Left lobe of liver (tissue), 2 donors: ENCODE data around the gene SRRM5. TPM values are rescaled to one million over a fixed set of nuclear protein-coding genes. Genes with fewer than 3 reads are reported as not detected.
A peak's percentile ranks its signal among the peaks of the same experiment; 100 is the strongest.
"Not testable (repeated sequence)": the region's sequence is repeated elsewhere in the genome, so short reads cannot be mapped to it uniquely, and the experiment has no call there.

Source experiments
- ATAC-seq: fragments of 200-7000 bp; cut with Tn5 transposase; one replicate; pipeline ENCODE4 v1.9.1; 2020; ENCODE audit warnings: mild to moderate bottlenecking, moderate library complexity
- DNase-seq: peaks from one replicate; pipeline ENCODE4 v3.0.0-alpha.2; 2020; ENCODE audit warnings: low spot score
- total RNA-seq: library from RNA; stranded (reverse); gene quantifications from one replicate; pipeline ENCODE4 v1.2.1, GENCODE V29; 2021
- donor health status: DM: no; HTN: no; CAD: no; lungs with moderate emphysema.
- donor health status: DM: no; HTN: yes; CAD: no.

The SRRM5 gene
- total RNA-seq, 1 donor from 2014 or later = 0.35 TPM

- DNase-seq (no peak), ATAC-seq (no peak)
These were observed 19.8 kb upstream of the SRRM5 start for GRCh38 chr19:43591904-43592772.

DNA sequence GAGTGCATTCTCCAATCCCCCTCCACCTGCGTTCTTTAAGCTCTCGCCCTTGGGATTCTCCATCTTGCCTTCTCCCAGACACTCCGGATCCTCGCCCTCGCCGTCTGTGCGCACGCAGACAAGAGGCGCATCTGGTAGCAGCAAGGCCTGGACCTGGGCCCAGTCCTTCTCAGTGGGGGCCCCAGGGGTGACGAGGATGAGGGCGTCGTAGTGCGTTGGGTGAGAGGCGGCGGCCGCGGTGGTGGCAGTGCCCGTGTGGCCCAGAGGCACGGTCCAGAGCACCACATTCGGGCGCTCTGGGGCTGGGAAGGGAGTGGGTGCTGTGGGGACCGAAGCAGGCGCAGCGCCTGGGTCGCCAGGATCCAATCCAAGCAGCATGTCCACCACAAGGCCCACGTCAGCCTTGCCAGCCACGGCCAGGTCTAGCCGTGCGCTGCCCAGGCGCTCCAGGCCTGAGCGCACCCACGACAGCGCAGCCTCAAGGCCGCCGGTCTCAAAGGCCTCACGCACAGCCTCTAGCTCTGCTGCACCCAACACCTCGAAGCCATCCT is 19.0 kb upstream of the SRRM5 start:
- DNase-seq (no peak), ATAC-seq (no peak)

GRCh38 chr19:43594081-43594697 is 17.7 kb upstream of the SRRM5 start:
- DNase-seq (no peak), ATAC-seq (no peak)

DNA sequence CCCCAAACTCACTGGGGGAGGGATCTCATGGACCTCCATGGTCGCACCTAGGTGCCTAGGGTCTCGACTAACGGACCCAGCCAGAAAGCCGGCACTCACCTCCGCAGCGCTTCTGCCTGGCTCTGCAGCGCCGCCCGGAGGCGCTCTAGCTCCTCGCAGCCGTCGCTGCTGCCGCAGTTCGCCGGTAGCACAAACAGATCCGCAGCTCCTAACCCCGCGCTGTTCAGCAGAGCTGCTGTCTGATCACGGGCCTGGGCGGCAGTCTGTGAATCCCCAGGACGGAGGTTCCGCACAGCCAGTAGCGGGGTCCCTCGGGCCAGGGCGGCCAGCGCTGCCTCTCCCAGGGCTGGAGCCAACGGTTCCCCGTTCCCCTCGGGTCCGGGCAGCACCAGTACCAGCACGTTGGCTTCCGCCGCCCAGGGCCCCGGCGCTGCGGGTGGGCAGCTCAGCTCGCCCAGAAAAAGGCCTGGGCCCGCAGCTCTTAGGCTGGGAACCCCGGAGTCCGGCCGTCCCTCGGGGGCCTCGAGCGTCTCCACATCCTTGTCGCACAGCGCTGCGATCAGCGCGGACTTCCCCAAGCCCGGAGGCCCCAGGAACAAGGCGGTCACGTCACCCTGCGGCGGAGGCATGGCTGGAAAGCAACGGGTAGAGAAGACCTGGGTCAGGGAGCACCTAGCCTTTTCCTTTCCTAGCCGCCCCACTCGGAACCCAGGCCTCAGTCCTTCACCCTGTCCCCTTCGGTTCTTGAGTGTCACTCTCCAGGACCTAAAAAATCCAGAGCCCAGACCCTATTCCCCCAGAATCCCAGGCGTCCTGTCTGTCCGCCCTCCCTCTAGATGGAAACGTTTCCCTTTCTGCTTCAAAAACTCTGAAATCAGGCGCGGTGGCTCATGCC is 16.9 kb upstream of the SRRM5 start:
- DNase-seq = peak; percentile 60
- peak; percentile 41 for ATAC-seq

DNA sequence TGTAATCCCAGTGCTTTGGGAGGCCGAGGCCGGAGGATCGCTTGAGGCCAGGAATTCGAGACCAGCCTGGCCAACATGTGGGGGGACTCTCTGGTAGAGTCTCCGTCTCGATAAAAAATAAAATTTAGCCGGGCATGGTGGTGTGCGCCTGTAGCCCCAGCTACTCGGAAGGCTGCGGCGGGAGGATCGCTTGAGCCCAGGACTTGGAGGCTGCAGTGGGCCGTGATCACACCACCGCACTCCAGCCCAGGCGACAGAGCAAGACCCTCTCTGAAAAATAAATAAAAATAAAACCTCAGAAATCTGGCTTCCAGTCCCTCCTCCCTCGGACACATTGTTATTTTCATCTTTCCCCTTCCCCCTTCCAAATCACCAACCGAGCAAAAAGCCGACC is 16.3 kb upstream of the SRRM5 start:
- ATAC-seq = peak; percentile 21

GRCh38 chr19:43595999-43596841 is 15.7 kb upstream of the SRRM5 start, which contains the start of the genes IRGQ and ZNF576:
Gene IRGQ, minus strand, starts transcription at chr19:43596134. Its CDS starts 796 bp downstream, at chr19:43595338.
Gene ZNF576, plus strand, starts transcription at chr19:43596595. Its CDS starts 514 bp downstream, at chr19:43597109.
- peak; percentile 100 for DNase-seq
- peak; percentile 91 for ATAC-seq

More for the DNA sequence above, 16.3 kb upstream of the SRRM5 start:
- no peak for DNase-seq

- DNase-seq (no peak), ATAC-seq (no peak)
These were observed 14.9 kb upstream of the SRRM5 start for GRCh38 chr19:43596842-43597461.

DNA sequence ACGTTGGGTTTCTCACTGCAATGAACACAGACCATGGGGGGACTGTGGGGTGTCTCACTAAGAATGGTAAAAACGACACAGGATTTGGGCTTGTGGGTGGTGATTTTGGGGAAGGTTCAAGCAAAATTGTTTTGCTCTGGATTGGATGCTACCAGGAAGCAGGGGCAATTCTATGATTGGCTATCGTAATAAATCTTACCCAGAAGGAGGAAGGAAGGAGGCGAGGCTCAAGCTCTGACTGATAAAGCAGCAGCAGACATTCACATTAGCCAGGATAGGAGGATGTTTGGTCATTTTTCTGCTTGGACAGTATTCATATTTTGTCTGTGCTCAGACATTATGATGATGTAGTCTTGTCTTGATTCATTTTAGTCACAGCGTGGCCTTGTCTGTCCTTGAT is 14.0 kb upstream of the SRRM5 start:
- no peak for ATAC-seq
- DNase-seq = no peak

- ATAC-seq = no peak
- DNase-seq = no peak
These were observed 13.2 kb upstream of the SRRM5 start for GRCh38 chr19:43598445-43599240.

- ATAC-seq (no peak), DNase-seq (no peak)
These were observed 12.1 kb upstream of the SRRM5 start for GRCh38 chr19:43599635-43600295.

GRCh38 chr19:43600326-43600725 is 11.6 kb upstream of the SRRM5 start:
- ATAC-seq, DNase-seq: not testable (repeated sequence)

GRCh38 chr19:43605875-43606568 is 5.9 kb upstream of the SRRM5 start:
- ATAC-seq (no peak), DNase-seq (no peak)

DNA sequence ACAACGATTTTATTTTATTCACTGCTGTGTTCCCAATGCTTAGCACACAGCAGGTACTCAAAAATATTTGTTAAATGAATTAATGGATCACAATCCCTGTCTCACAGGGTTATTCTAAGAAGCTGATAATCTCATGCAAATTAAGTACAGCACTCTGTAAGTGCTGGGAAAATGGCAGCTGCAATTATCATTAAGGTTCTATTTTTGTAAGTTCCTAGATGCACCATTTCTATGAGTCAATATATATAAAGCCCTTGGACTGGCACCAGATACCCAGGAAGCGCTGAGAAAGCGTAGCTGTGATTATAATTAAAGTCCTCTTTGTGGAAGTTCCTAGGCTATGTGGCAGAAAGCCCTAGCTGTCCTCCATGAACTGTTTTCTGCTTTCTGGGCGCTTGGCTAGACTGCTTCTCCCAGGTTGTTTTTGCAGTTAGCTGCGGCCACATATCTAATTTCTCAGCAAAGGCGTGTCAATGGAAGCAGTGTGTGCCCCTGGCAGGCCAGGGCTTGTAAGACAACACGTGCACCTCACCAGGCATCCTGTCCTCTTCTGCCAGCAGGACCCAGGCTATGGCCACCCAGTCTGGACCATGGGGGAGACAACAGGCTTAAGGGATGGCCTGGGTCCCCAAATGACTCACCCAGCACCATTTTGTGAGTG is 5.2 kb upstream of the SRRM5 start:
- no peak for ATAC-seq
- DNase-seq = no peak

GRCh38 chr19:43607238-43608205 is 4.4 kb upstream of the SRRM5 start:
- DNase-seq = no peak
- no peak for ATAC-seq

- ATAC-seq (no peak), DNase-seq (no peak)
These were observed 2.0 kb upstream of the SRRM5 start for GRCh38 chr19:43609872-43610271.

- ATAC-seq (no peak), DNase-seq (no peak)
These were observed 1.4 kb upstream of the SRRM5 start for GRCh38 chr19:43610493-43610892.
